ENCODE data around the gene NCR2.

Gene NCR2

GRCh38 chr6:41331401-41332150, 3.8 kb upstream of the NCR2 start:
- DNase-seq: no peak

- DNase-seq: no peak
Measured at GRCh38 chr6:41332241-41332640, 3.2 kb upstream of the NCR2 start.

- DNase-seq: no peak
Measured at GRCh38 chr6:41332842-41333736, 2.3 kb upstream of the NCR2 start.

- no peak for DNase-seq
Measured at GRCh38 chr6:41334482-41335040, 847 bp upstream of the NCR2 start.

GRCh38 chr6:41335943-41336342, 535 bp downstream of the NCR2 start:
- DNase-seq: no peak

- DNase-seq: no peak
Measured at GRCh38 chr6:41336824-41337223, 1.4 kb downstream of the NCR2 start.

GRCh38 chr6:41337709-41338108, 2.3 kb downstream of the NCR2 start:
- DNase-seq: no peak

- no peak for DNase-seq
Measured at GRCh38 chr6:41338659-41339058, 3.3 kb downstream of the NCR2 start.

GRCh38 chr6:41341580-41341979, 6.2 kb downstream of the NCR2 start:
- DNase-seq: no peak

GRCh38 chr6:41342241-41342640, 6.8 kb downstream of the NCR2 start:
- DNase-seq: no peak

- no peak for DNase-seq
Measured at GRCh38 chr6:41343641-41344187, 8.3 kb downstream of the NCR2 start.

- DNase-seq: no peak
Measured at GRCh38 chr6:41344876-41345275, 9.5 kb downstream of the NCR2 start.

GRCh38 chr6:41345901-41346300, 10.5 kb downstream of the NCR2 start:
- no peak for DNase-seq

- DNase-seq: no peak
Measured at GRCh38 chr6:41346441-41346840, 11.0 kb downstream of the NCR2 start.

GRCh38 chr6:41347378-41348050, 12.1 kb downstream of the NCR2 start:
- no peak for DNase-seq

GRCh38 chr6:41348934-41349333, 13.5 kb downstream of the NCR2 start:
- DNase-seq: no peak

- DNase-seq: no peak
Measured at GRCh38 chr6:41352396-41352795, 17.0 kb downstream of the NCR2 start.

- no peak for DNase-seq
Measured at GRCh38 chr6:41352907-41353306, 17.5 kb downstream of the NCR2 start.

- DNase-seq: no peak
Measured at GRCh38 chr6:41353333-41353732, 17.9 kb downstream of the NCR2 start.

- no peak for DNase-seq
Measured at GRCh38 chr6:41355952-41356351, 20.5 kb downstream of the NCR2 start.

GRCh38 chr6:41356825-41357224, 21.4 kb downstream of the NCR2 start:
- DNase-seq: no peak

GRCh38 chr6:41358503-41358902, 23.1 kb downstream of the NCR2 start:
- no peak for DNase-seq

Data from NCI-H2171 (cell line).